G401 (cell line): ENCODE results near the gene ARPC1A. TPM values are rescaled to one million over a fixed set of nuclear protein-coding genes. Genes with fewer than 3 reads are reported as not detected.
"Not testable (repeated sequence)": the region's sequence is repeated elsewhere in the genome, so short reads cannot be mapped to it uniquely, and the experiment has no call there.

Experiments
- DNase-seq: peaks from one replicate; pipeline ENCODE4 v3.0.0-alpha.2; 2015; ENCODE audit warnings: low spot score
- in situ Hi-C: cut with HindIII; loops from 2 replicates; pipeline ENCODE4 v1.10.0; 2016; ENCODE audit warnings: low sequenced_read_pairs, mixed read lengths
- total RNA-seq: library from RNA; depleted of rRNA; stranded (reverse); fragments of >200 nt; shearing (Covaris generic); gene quantifications from 2 replicates; pipeline ENCODE4 v1.2.3, GENCODE V29; 2014

ARPC1A gene
- total RNA-seq, 1 experiment from 2014 or later = 121 TPM

DNA sequence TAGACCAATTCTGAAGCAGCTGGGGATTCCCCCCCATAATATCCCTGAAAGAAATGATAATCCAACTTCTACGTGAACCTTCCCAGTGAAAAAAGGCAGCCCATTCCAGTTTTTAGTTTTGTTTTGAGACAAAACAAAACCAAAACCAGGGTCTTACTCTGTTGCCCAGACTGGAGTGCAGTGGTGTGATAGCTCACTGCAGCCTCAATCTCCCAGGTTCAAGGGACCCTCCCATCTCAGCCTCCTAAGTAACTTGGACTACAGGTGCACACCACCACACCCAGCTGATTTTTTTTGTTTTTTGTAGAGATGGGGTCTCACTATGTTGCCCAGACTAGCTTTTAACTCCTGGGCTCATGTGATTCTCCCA lies 12.5 kb upstream of the ARPC1A start:
- DNase-seq = no peak
- in situ Hi-C loops = no loop called here

DNA sequence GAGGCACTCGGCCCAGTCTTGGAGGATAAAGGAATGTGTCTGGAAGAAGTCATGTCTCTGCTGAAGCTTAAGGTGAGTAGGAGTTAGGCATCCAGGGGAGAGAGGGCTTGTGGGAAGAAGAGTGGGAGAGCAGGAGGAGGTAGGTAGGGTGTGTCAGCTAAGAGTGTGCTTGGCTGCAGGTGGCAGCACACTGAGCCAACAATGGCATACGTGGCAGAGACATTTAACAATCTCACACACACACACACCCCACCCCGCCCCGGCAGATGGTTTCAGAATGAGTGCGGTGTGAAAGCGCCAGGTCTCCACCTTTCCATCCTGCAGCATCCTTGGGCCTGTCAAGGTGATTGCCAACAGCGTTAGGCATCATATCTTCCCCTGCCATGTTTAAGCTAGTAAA lies 11.2 kb upstream of the ARPC1A start:
- in situ Hi-C loops = no loop called here

DNA sequence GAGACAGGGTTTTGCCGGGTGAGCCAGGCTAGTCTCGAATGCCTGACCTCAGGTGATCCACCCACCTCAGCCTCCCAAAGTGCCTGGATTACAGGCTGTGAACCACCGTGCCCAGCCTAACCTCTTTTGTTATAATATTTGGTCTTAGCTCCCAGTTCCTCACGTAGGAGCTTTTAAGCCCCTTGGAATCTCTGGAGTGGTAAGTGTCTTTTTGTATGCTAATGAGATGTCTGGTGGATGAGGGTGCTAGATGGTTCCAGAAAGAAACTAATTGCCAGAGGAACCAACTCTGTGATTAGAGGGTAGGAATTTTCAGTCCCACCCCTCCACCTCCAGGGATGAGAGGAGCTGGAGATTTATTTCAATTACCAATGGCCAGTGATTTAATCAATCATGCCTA lies 5.3 kb upstream of the ARPC1A start:
- DNase-seq = no peak
- in situ Hi-C loops = no loop called here

More for the DNA sequence above, 11.2 kb upstream of the ARPC1A start:
- DNase-seq = no peak

DNA sequence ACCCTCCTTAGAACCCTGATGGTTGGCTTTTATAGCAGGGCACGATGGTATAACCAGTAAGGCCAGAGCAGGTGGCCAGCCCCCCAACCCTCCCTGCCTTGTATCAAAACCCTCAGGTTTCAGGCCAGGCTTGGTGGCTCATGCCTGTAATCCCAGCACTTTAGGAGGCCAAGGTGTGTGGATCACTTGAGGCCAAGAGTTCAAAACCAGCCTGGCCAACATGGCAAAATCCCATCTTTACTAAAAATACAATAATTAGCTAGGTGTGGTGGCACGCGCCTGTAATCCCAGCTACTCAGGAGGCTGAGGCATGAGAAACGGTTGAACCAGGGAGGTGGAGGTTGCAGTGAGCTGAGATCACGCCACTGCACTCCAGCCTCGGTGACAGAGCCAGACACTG lies 3.0 kb upstream of the ARPC1A start:
- DNase-seq, in situ Hi-C loops: not testable (repeated sequence)

DNA sequence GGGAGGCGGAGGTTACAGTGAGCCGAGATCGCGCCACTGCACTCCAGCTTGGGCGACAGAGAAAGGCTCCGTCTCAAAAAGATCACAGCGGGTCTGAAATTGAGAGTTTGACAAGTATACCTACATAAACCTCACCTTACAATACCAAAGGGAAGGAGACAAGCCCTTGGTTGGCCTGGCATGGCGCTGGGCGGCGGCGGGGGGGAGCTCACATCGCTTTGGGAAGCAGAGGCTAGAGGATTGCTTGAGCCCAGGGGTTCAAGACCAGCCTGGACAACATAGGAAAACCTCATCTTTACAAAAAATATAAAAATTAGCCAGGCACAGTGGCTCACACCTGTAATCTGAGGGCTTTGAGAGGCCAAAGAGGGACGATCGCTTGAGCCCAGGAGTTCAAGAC lies 1.1 kb upstream of the ARPC1A start:
- DNase-seq = no peak

DNA sequence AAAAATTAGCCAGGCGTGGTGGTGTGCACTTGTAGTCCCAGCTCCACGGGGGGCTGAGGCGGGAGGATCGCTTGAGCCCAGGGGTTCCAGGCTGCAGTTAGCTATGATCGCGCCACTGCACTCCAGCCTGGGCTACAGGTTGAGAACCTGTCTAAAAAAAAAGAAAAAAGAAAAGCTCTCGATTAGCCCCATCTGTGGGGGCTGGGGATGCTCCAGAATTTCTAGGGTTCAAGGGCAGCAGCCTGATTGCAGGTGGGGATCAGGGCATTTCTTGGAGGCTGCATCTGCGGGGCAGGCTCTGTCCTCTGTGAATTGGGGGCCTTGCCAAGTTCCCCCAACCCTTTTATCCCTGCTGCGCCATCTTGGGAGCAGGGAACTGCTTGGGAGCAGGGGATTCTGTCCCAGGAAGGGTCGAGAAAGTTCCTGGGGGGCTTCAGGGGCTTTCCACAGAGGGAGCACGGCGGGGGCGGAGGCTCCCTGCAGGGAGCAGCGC lies 651 bp upstream of the ARPC1A start:
- DNase-seq = no peak
- in situ Hi-C loops = no loop called here

More for the DNA sequence above, 1.1 kb upstream of the ARPC1A start:
- in situ Hi-C loops = no loop called here

DNA sequence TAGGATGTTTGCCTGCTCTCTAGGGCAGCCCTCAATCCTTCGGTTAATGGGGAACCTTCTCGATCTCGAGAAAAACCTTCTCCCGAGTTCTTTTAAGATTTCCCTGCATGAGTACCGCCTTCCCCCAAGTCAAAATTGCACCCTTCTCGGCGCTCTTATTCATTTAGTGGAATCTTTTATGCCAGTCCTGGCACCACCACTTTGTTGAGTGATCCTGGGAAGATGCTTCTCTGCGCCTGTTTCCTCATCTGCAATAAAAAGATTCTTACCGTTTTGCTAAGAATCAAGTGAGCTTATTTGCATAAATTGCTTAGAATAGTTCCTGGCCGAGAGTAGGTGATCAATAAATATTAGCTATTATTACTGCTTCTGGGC lies 697 bp downstream of the ARPC1A start:
- DNase-seq = no peak
- in situ Hi-C loops = no loop called here

DNA sequence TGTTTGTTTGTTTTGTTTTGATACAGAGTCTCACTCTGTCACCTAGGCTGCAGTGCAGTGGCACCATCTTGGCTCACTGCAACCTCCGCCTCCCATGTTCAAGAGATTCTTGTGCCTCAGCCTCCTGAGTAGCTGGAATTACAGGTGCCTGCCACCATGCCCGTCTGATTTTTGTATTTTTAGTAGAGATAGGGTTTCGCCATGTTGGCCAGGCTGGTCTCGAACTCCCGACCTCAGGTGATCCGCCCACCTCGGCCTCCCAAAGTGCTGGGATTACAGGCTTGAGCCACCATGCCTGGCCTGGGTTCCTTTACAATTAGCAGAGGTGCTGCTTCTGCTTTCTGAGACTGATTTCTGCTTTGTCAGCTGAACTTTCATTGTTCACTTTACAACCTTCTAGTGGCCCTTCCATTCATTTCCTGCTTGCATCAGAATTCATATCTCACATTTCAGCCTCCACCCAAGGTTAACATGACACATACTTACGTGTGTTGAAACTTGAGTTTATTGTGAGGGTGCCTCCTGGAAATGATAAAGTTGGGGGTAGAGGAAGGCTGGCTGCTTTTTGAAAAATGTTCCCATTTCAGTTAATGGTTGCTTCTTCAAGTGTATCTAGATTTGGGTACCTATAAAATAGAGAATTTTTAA lies 4.7 kb downstream of the ARPC1A start:
- DNase-seq, in situ Hi-C loops: not testable (repeated sequence)

DNA sequence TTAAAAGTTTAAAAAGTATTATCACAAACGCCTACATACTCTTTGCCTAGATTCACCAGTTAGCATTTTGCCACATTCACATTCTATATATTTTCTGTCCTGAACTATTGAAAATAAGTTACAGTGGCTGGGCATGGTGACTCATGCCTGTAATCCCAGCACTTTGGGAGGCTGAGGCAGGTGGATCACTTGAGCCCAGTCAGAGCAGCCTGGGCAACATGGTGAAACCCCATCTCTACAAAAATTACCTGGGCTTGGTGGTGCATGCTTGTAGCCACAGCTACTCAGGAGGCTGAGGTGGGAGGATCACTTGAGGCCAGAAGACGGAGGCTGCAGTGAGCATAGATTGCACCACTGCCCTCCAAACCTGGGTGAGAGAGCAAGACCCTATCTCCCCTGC lies 5.3 kb downstream of the ARPC1A start:
- DNase-seq = no peak

DNA sequence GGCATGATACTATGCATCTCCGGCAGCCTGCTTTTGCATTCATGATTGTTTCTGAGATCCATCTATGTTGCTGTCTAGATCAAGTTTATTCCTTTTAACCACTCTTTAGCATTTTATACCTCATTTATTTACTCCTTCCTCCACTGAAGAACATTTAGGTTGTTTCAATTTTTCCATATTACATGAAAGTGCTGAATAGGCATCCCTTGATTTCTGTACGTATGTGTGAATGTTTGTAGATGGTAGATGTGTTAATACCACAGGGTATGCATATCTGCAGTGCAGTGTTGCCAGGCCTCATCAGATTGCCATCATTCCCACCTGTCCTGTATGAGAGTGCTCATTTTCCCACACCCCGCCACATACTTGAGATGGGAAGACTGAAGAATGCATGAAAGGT lies 13.9 kb downstream of the ARPC1A start:
- no peak for DNase-seq

More for the DNA sequence above, 5.3 kb downstream of the ARPC1A start:
- in situ Hi-C loops = no loop called here

DNA sequence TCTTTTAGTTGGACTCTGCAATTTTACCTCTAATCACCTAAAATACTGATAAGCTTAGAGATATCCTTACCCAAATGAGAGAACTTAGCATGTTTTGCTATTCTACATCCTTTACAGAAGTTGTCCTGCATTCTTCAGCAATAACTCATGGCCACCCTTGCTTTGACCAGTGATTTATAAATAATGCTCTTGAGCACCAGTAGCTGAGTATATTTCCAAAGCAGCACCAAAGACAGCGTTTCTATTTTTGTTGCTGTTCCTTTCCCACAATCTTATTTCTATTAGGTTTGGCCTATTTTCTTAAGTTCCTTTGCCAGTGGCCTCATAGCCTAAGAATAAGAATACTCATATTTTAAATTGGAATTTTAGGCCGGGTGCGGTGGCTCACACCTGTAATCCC lies 15.0 kb downstream of the ARPC1A start:
- no peak for DNase-seq
- in situ Hi-C loops = no loop called here

More for the DNA sequence above, 13.9 kb downstream of the ARPC1A start:
- in situ Hi-C loops = no loop called here

DNA sequence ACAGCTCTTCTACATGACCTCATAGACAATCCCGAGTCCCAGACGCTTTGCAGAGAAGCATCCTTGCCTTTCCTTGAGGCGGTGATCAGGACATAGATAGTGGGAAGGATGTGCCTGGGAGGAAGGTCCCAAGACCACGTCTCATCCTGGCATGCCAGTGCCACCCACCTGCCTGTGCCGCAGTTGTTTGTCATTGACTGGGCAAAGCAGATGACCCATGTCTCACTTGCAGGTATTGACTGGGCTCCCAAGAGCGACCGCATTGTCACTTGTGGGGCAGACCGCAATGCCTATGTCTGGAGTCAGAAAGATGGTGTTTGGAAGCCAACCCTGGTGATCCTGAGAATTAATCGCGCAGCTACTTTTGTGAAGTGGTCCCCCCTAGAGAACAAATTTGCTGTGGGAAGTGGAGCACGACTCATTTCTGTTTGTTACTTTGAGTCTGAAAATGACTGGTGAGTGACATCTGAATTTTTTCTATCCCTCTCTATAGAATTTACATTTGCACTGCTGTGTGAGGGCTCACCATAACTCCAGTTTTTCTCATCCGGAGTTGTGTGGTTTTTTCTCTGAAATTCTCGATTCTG lies 18.5 kb downstream of the ARPC1A start:
- in situ Hi-C loops = no loop called here

DNA sequence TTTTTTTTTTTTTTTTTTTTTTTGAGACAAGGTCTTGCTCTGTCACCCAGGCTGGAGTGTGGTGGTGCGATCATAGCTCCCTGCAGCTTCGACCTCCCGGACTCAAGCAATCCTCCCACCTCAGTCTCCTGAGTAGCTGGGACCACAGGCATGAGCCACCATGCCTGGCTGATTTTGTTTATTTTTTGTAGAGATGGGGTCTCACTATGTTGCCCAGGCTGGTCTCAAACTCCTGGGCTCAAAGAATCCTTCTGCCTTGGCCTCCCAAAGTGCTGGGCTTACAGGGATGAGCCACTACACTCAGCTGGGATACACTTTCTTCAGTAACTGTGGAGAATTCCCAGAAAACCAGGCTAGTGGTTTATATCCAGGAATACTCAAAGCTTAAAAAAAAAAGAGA lies 24.9 kb downstream of the ARPC1A start:
- DNase-seq, in situ Hi-C loops: not testable (repeated sequence)

More for the DNA sequence above, 18.5 kb downstream of the ARPC1A start:
- no peak for DNase-seq

DNA sequence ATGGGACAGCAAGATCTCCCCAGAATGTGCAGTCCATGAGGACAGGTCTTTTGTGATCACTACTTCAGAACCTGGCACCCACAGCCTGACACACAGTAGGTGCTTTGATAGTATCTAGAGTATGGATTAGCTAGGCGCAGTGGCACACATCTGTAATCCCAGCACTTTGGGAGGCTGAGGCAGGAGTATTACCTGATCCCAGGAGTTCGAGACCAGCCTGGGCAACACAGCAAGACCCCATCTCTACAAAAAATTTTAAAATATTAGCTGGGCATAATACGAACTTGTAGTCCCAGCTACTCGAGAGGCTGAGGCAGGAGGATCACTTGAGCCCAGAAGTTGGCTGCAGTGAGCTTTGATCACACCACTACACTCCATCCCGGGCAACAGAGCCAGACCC lies 26.5 kb downstream of the ARPC1A start:
- in situ Hi-C loops = no loop called here

DNA sequence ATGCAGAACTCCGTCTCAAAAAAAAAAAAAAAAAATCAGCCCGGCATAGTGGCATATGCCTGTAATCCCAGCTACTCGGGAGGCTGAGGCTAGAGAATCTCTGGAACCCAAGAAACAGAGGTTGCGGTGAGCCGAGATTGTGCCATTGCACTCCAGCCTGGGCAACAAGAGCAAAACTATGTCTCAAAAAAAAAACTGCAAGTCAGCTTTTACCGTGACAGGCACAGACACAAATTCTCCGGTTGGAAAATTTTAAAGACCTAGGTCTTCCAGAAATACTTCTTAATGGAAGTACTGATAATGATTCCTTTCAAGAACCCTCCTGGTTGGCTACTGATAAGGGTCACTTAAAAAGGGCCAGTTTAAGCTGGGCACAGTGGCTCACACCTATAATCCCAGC lies 29.4 kb downstream of the ARPC1A start:
- DNase-seq = no peak
- in situ Hi-C loops = no loop called here

More for the DNA sequence above, 26.5 kb downstream of the ARPC1A start:
- no peak for DNase-seq

DNA sequence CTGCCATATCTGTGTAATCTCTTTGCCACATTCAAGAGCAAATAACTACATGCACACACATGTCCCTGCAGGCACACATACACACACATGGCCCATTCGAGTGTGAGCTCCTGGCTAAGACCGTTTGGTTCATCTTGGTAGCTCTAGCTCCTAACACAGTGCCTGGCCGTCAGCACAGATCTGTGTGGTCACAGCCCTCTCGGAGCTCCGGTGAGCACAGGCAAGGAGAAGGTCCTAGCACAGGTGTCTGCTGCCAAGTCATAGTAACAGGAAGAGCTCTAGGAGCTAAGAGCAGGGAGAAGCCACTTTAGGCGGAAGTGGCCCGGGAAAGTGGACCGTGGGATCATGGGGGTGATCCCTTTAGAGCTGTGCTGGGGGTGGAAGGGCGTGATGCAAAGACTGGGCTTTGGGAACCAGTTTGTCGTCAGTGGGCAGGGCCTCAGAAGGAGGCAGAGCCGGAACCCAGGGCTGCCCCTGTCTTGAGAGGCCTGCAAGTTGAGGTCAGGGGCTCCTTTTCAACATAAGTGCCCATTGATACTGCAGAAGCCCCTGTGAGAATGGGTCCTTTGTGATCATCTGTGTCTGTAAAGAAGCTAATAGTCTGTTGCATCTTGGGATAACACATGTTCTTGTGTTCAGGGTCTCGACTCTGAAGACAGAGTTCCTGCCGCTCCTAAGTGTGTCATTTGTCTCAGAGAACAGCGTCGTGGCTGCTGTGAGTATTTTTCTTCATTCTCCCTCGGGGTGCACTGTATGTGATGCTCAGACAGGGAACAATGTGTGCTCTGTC lies 32.2 kb downstream of the ARPC1A start:
- DNase-seq = no peak
- in situ Hi-C loops = no loop called here

DNA sequence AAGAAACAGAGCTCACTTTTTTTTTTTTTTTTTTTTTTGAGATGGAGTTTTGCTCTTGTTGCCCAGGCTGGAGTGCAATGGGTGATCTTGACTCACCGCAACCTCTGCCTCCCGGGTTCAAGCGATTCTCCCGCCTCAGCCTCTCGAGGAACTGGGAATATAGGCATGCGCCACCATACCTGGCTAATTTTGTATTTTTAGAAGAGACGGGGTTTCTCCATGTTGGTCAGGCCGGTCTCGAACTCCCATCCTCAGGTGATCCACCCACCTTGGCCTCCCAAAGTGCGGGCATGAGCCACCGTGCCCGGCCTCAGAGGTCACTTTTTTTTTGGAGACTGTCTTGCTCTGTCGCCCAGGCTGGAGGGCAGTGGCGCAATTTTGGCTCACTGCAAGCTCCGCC lies 32.8 kb downstream of the ARPC1A start:
- DNase-seq, in situ Hi-C loops: not testable (repeated sequence)

DNA sequence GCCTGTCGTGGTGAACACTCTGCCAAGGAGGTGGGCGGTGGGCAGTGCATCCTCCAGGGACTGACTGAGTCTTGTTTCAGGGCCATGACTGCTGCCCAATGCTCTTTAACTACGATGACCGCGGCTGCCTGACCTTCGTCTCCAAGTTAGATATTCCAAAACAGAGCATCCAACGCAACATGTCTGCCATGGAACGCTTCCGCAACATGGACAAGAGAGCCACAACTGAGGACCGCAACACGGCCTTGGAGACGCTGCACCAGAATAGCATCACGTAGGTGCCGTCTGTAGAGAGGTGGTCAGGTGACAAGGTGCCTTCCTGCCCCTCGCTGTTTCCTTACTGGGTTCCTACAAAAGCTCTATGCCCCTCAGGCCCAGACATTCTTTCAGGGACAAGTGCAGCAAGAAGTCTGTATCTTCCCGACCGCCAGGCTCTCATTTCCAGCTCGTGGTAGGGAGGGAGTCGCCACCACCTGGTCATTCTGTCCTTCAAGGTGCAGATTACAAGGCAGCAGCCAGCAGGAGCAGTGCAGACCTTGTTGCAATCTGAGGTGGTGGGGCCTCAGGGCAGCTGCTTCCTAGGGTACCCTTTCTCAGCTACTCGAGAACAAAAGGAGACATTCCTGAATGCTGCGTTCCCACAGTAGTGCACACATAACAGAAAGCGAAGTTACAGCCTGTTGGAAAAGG lies 33.9 kb downstream of the ARPC1A start:
- in situ Hi-C loops = no loop called here
- DNase-seq = no peak

DNA sequence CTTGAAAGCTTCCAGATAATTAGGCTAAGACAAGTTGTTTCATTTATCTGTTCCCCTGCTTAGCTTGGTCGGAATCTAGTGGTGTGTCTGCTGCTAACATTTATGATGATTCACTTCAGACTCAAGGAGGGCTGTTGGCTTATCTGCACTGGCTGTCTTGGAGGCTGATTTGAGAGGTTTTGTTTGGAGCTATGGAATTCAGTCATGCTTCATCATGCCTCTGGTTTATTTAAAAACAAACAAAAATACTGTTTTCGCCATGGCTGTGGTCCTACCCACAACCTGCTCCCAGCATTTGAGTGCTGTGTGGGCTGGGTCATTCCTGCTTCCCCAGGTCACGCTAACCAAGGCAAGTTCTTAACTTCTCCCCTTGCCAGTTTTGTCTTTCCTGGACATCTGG lies 37.1 kb downstream of the ARPC1A start:
- DNase-seq = no peak
- in situ Hi-C loops = no loop called here

DNA sequence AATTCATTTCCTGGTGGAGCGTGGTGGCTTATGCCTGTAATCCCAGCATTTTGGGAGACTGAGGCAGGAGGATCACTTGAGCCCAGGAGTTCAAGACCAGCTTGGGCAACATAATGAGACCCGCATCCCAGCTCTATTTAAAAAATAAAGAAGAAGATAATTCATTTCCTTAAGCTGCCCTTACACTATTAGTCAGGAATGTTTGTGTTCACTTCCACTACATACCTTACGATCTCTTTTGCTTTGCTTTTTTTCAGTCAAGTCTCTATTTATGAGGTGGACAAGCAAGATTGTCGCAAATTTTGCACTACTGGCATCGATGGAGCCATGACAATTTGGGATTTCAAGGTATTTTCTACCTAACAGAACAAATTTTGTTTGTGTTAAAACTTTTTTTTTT lies 37.6 kb downstream of the ARPC1A start:
- no peak for DNase-seq
- in situ Hi-C loops = no loop called here
